ENCODE data around the gene INHA.

Gene INHA

GRCh38 chr2:219527076-219527394 is 45.1 kb upstream of the INHA start:
- ChIA-PET CTCF (interaction anchor here (1.5 to 9.9 kb wide), 7 partner anchors 9 to 125 kb away, joined by 3 to 325 read pairs (median 77); partner anchors contain the start of genes CHPF, GMPPA and TMEM198), POLR2A (no interaction called here)
- no peak for DNase-seq (ENCODE audit: extremely low spot score)
- no peak for TF ChIP-seq CTCF (IDR thresholded peaks at IDR 0.05; ENCODE audit: control extremely low read depth, extremely low read depth, low read depth, missing control alignments)

- DNase-seq (ENCODE audit: extremely low spot score) = no peak
- CTCF ChIA-PET = interaction anchor here (1.4 to 9.9 kb wide), 11 partner anchors 9 to 125 kb away, joined by 3 to 325 read pairs (median 26); partner anchors contain the start of genes CHPF, GMPPA and TMEM198
- TF ChIP-seq CTCF (IDR thresholded peaks at IDR 0.05; ENCODE audit: control extremely low read depth, extremely low read depth, low read depth, missing control alignments) = no peak
- POLR2A ChIA-PET = no interaction called here
Measured at GRCh38 chr2:219527472-219527871, 44.6 kb upstream of the INHA start.

GRCh38 chr2:219530048-219530963 is 41.8 kb upstream of the INHA start:
- CTCF ChIA-PET = interaction anchor here (0.6 to 9.9 kb wide), 65 partner anchors 8 to 678 kb away, joined by 3 to 325 read pairs (median 4); partner anchors contain the start of genes ASIC4, CHPF, DNPEP and GMPPA
- POLR2A ChIA-PET = interaction anchor here (1.6 kb wide), 1 partner anchor 32 kb away, joined by 3 read pairs; the partner anchor contains the start of gene GMPPA
- peak; percentile 88 for TF ChIP-seq CTCF (IDR thresholded peaks at IDR 0.05; ENCODE audit: control extremely low read depth, extremely low read depth, low read depth, missing control alignments)
- peak; percentile 91 for DNase-seq (ENCODE audit: extremely low spot score)

DNA sequence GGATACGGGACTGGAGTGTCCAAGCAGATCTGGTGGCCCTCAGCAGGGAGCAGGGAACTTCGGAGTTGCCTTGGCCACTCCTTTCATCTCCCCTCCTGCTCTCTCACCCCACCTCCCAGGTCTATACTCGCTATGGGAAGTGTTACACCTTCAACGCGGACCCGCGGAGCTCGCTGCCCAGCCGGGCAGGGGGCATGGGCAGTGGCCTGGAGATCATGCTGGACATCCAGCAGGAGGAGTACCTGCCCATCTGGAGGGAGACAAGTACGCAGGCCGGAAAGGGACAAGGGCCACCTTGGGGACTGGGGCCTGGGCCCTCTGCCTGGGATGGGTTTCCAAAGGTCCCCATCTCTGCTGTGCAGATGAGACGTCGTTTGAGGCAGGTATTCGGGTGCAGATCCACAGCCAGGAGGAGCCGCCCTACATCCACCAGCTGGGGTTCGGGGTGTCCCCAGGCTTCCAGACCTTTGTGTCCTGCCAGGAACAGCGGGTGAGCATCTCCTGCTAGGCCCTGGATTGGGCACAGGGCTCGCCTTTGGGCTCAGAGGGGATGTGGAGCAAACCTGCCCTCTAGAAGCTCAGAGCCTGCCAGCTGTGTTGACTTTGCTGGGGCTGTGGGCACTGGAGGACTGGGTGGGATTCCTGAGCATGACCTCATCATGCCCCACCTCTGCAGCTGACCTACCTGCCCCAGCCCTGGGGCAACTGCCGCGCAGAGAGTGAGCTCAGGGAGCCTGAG is 40.3 kb upstream of the INHA start:
- no peak for DNase-seq (ENCODE audit: extremely low spot score)
- ChIA-PET POLR2A (no interaction called here), CTCF (interaction anchor here (1.1 to 9.9 kb wide), 7 partner anchors 10 to 129 kb away, joined by 3 to 325 read pairs (median 77); partner anchors contain the start of genes CHPF, GMPPA and TMEM198)
- TF ChIP-seq CTCF (IDR thresholded peaks at IDR 0.05; ENCODE audit: control extremely low read depth, extremely low read depth, low read depth, missing control alignments) = no peak

- no peak for DNase-seq (ENCODE audit: extremely low spot score)
- CTCF ChIA-PET = interaction anchor here (1.1 to 9.9 kb wide), 5 partner anchors 10 to 130 kb away, joined by 3 to 325 read pairs (median 80); partner anchors contain the start of genes CHPF, GMPPA and TMEM198
- TF ChIP-seq CTCF (IDR thresholded peaks at IDR 0.05; ENCODE audit: control extremely low read depth, extremely low read depth, low read depth, missing control alignments) = no peak
- POLR2A ChIA-PET = no interaction called here
Measured at GRCh38 chr2:219532378-219532649, 39.8 kb upstream of the INHA start.

DNA sequence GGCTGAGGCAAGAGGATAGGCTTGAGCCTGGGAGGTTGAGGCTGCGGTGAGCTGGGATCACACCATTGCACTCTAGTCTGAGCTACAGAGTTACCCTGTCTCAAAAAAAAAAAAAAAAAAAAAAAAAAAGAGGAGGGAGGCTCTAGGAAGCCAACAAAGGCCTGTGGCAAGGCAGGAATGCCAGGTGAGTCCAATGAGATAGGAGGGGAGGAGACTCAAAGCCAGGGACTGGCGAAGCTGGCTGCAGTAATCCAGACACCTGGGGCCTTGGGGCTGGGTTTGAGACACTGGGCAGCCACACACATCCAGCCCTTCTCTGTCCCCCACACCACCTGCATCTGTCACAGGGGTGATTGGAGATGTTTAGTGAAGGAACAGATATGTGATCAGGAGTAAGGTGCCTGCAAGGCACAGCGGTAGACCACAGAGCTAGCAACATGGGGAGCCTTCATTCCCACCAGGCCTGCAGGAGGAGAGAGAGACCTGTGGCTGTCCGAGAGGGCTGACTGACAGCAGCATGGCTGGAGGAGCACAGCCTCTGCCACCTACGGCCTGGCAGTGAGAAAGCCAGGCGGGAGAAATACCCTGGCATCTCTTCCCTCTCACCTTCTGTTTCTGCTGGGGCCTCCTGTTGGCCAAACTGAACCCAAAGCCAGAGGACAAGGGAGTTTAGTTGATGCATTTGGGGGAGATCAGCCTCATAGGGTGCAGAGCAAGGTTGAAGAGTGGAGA is 38.0 kb upstream of the INHA start:
- ChIA-PET POLR2A (no interaction called here), CTCF (interaction anchor here (1.1 to 2.2 kb wide), 9 partner anchors 7 to 73 kb away, joined by 3 to 6 read pairs (median 4); partner anchors contain the start of genes CHPF and TMEM198)
- DNase-seq (ENCODE audit: extremely low spot score) = no peak
- TF ChIP-seq CTCF (IDR thresholded peaks at IDR 0.05; ENCODE audit: control extremely low read depth, extremely low read depth, low read depth, missing control alignments) = no peak

All from GM10248 (cell line).